Stimulated activated naive B cell treated with anti-CD40 and anti-IgM and Interleukin-4, amounts not matched to agents 10 μg/mL and 1 μg/mL and 100 μg/mL, for 72 hours (primary cell): ENCODE data around the gene TVP23C.
"Not testable (repeated sequence)": the region's sequence is repeated elsewhere in the genome, so short reads cannot be mapped to it uniquely, and the experiment has no call there.

Source experiments
- ATAC-seq, 2 donors: fragments of 150-1000 bp; cut with Tn5 transposase; replicated peaks; 2 replicates each; pipeline ENCODE4 v1.10.0; 2021; ENCODE audit warnings: moderate library complexity in 1 of 2
- DNase-seq: peaks from one replicate; pipeline ENCODE4 v3.0.0; 2021
- H3K27ac Mint-ChIP-seq: one replicate; pipeline ENCODE4 v1.8.0; 2022; ENCODE audit warnings: mild to moderate bottlenecking, mixed read lengths
- H3K27me3 Mint-ChIP-seq, 2 donors: one replicate each; pipeline ENCODE4 v1.8.0; 2022; ENCODE audit warnings: mixed read lengths in 2 of 2
- H3K36me3 Mint-ChIP-seq, 2 donors: one replicate each; pipeline ENCODE4 v1.8.0; 2022; ENCODE audit warnings: mixed read lengths in 2 of 2, mild to moderate bottlenecking in 1 of 2
- H3K4me1 Mint-ChIP-seq, 2 donors: one replicate each; pipeline ENCODE4 v1.8.0; 2022; ENCODE audit warnings: mixed read lengths in 2 of 2, mild to moderate bottlenecking in 1 of 2
- H3K4me3 Mint-ChIP-seq, 2 donors: one replicate each; pipeline ENCODE4 v1.8.0; 2022; ENCODE audit warnings: mild to moderate bottlenecking in 2 of 2, mixed read lengths in 2 of 2, moderate library complexity in 1 of 2
- H3K9me3 Mint-ChIP-seq, 2 donors: one replicate each; pipeline ENCODE4 v1.8.0; 2022; ENCODE audit warnings: mixed read lengths in 2 of 2, mild to moderate bottlenecking in 1 of 2

The TVP23C gene

GRCh38 chr17:15513058-15513791 lies 50.1 kb downstream of the TVP23C start:
- Mint-ChIP-seq H3K27me3 (no peaks in the 10 kb centered on the region), H3K36me3 (peaks cover 27 to 44% of the 10 kb centered on the region in 2 donors)
- no peak for ATAC-seq

GRCh38 chr17:15512071-15512709 lies 51.1 kb downstream of the TVP23C start:
- ATAC-seq, result no peak
- Mint-ChIP-seq H3K4me3 (no peak overlapping the region), H3K36me3 (peaks cover 29 to 45% of the 10 kb centered on the region in 2 donors), H3K9me3 (no peaks in the 10 kb centered on the region), H3K27ac (no peak overlapping the region), H3K4me1 (peaks cover 2 to 6% of the 10 kb centered on the region in 2 donors), H3K27me3 (no peaks in the 10 kb centered on the region)
- no peak for DNase-seq

More at GRCh38 chr17:15513058-15513791, 50.1 kb downstream of the TVP23C start:
- H3K9me3 Mint-ChIP-seq, result no peaks in the 10 kb centered on the region
- H3K4me1 Mint-ChIP-seq, result peaks cover 2 to 6% of the 10 kb centered on the region in 2 donors
- no peak overlapping the region for H3K27ac Mint-ChIP-seq
- no peak overlapping the region for H3K4me3 Mint-ChIP-seq
- no peak for DNase-seq

GRCh38 chr17:15511142-15511541 lies 52.1 kb downstream of the TVP23C start:
- H3K27me3 Mint-ChIP-seq, result no peaks in the 10 kb centered on the region
- H3K4me1 Mint-ChIP-seq, result peaks cover 2 to 6% of the 10 kb centered on the region in 2 donors
- peaks cover 31 to 48% of the 10 kb centered on the region in 2 donors for H3K36me3 Mint-ChIP-seq
- ATAC-seq (peak; percentile 66 to 71), DNase-seq (no peak)
- H3K4me3 Mint-ChIP-seq, result no peak overlapping the region
- no peak overlapping the region for H3K27ac Mint-ChIP-seq
- no peaks in the 10 kb centered on the region for H3K9me3 Mint-ChIP-seq

- Mint-ChIP-seq H3K27me3 (no peaks in the 10 kb centered on the region), H3K4me3 (no peak overlapping the region), H3K9me3 (no peaks in the 10 kb centered on the region), H3K36me3 (peaks cover 25 to 40% of the 10 kb centered on the region in 2 donors), H3K4me1 (peaks cover 2 to 6% of the 10 kb centered on the region in 2 donors), H3K27ac (no peak overlapping the region)
- ATAC-seq (no peak), DNase-seq (no peak)
Observed at GRCh38 chr17:15510361-15510760, 52.9 kb downstream of the TVP23C start.

GRCh38 chr17:15509095-15509494 lies 54.2 kb downstream of the TVP23C start:
- ATAC-seq (no peak), DNase-seq (no peak)
- Mint-ChIP-seq H3K27ac (no peak overlapping the region), H3K4me3 (no peak overlapping the region), H3K36me3 (peaks cover 18 to 37% of the 10 kb centered on the region in 2 donors), H3K27me3 (no peaks in the 10 kb centered on the region), H3K9me3 (no peaks in the 10 kb centered on the region), H3K4me1 (peaks cover 2 to 10% of the 10 kb centered on the region in 2 donors)

GRCh38 chr17:15508466-15508865 lies 54.8 kb downstream of the TVP23C start:
- DNase-seq, result no peak
- H3K27me3 Mint-ChIP-seq, result no peaks in the 10 kb centered on the region
- ATAC-seq, result no peak

GRCh38 chr17:15507896-15508295 lies 55.4 kb downstream of the TVP23C start:
- no peak overlapping the region for H3K27ac Mint-ChIP-seq

More at GRCh38 chr17:15508466-15508865, 54.8 kb downstream of the TVP23C start:
- Mint-ChIP-seq H3K36me3 (peaks cover 16 to 38% of the 10 kb centered on the region in 2 donors), H3K4me1 (peaks cover 6 to 16% of the 10 kb centered on the region in 2 donors), H3K4me3 (no peak overlapping the region), H3K9me3 (no peaks in the 10 kb centered on the region), H3K27ac (peak overlapping the region; percentile 60)

GRCh38 chr17:15507001-15507400 lies 56.3 kb downstream of the TVP23C start:
- Mint-ChIP-seq H3K4me1 (peaks cover 14 to 29% of the 10 kb centered on the region in 2 donors), H3K4me3 (no peak overlapping the region), H3K27ac (no peak overlapping the region), H3K36me3 (peaks cover 18 to 40% of the 10 kb centered on the region in 2 donors), H3K27me3 (no peaks in the 10 kb centered on the region), H3K9me3 (no peaks in the 10 kb centered on the region)
- no peak for DNase-seq
- no peak for ATAC-seq

More at GRCh38 chr17:15507896-15508295, 55.4 kb downstream of the TVP23C start:
- Mint-ChIP-seq H3K36me3 (peaks cover 16 to 38% of the 10 kb centered on the region in 2 donors), H3K27me3 (no peaks in the 10 kb centered on the region), H3K9me3 (no peaks in the 10 kb centered on the region), H3K4me1 (peaks cover 9 to 22% of the 10 kb centered on the region in 2 donors), H3K4me3 (no peak overlapping the region)
- no peak for DNase-seq
- ATAC-seq, result no peak

- H3K9me3 Mint-ChIP-seq, H3K27me3 Mint-ChIP-seq, ATAC-seq, H3K27ac Mint-ChIP-seq, H3K4me3 Mint-ChIP-seq, DNase-seq: not testable (repeated sequence)
- H3K4me1 Mint-ChIP-seq, result peaks cover 12 to 23% of the 10 kb centered on the region in 2 donors
- peaks cover 21 to 46% of the 10 kb centered on the region in 2 donors for H3K36me3 Mint-ChIP-seq
Observed at GRCh38 chr17:15505708-15506107, 57.6 kb downstream of the TVP23C start.

- Mint-ChIP-seq H3K4me1 (peaks cover 12 to 23% of the 10 kb centered on the region in 2 donors), H3K4me3 (no peak overlapping the region), H3K27me3 (no peaks in the 10 kb centered on the region), H3K9me3 (no peaks in the 10 kb centered on the region), H3K36me3 (peaks cover 20 to 45% of the 10 kb centered on the region in 2 donors), H3K27ac (no peak overlapping the region)
- ATAC-seq (no peak), DNase-seq (no peak)
Observed at GRCh38 chr17:15503731-15504130, 59.6 kb downstream of the TVP23C start.

- H3K27ac Mint-ChIP-seq, result peak overlapping the region; percentile 43
- ATAC-seq, result peak; percentile 92 to 96
- H3K27me3 Mint-ChIP-seq, result no peaks in the 10 kb centered on the region
- H3K36me3 Mint-ChIP-seq, result peaks cover 20 to 38% of the 10 kb centered on the region in 2 donors
- H3K9me3 Mint-ChIP-seq, result no peaks in the 10 kb centered on the region
- peak; percentile 76 for DNase-seq
- peak overlapping the region; percentile 67 to 79 for H3K4me3 Mint-ChIP-seq
- H3K4me1 Mint-ChIP-seq, result peaks cover 12 to 23% of the 10 kb centered on the region in 2 donors
Observed at GRCh38 chr17:15502369-15503112, 60.7 kb downstream of the TVP23C start.

- H3K4me3 Mint-ChIP-seq, result no peak overlapping the region
- peaks cover 14 to 39% of the 10 kb centered on the region in 2 donors for H3K36me3 Mint-ChIP-seq
- peaks cover 12 to 23% of the 10 kb centered on the region in 2 donors for H3K4me1 Mint-ChIP-seq
Observed at GRCh38 chr17:15501793-15502192, 61.5 kb downstream of the TVP23C start.

GRCh38 chr17:15501282-15501681 lies 62.0 kb downstream of the TVP23C start:
- Mint-ChIP-seq H3K36me3 (peaks cover 11 to 36% of the 10 kb centered on the region in 2 donors), H3K4me1 (peaks cover 12 to 23% of the 10 kb centered on the region in 2 donors), H3K27ac (no peak overlapping the region), H3K27me3 (no peaks in the 10 kb centered on the region), H3K9me3 (no peaks in the 10 kb centered on the region), H3K4me3 (no peak overlapping the region)
- ATAC-seq, result no peak
- DNase-seq, result no peak

More at GRCh38 chr17:15501793-15502192, 61.5 kb downstream of the TVP23C start:
- Mint-ChIP-seq H3K27me3 (no peaks in the 10 kb centered on the region), H3K27ac (no peak overlapping the region), H3K9me3 (no peaks in the 10 kb centered on the region)
- DNase-seq (no peak), ATAC-seq (no peak)

GRCh38 chr17:15498107-15498506 lies 65.2 kb downstream of the TVP23C start:
- Mint-ChIP-seq H3K9me3 (no peaks in the 10 kb centered on the region), H3K4me3 (no peak overlapping the region), H3K27me3 (no peaks in the 10 kb centered on the region), H3K36me3 (peaks cover 16 to 43% of the 10 kb centered on the region in 2 donors), H3K4me1 (peaks cover 6 to 9% of the 10 kb centered on the region in 2 donors), H3K27ac (no peak overlapping the region)
- no peak for DNase-seq
- peak; percentile 42 to 44 for ATAC-seq
